Parathyroid adenoma (tissue), 2 donors: ENCODE results near the gene ARID4B.

Experiments
- H2AFZ ChIP-seq: fragments of 300-600 bp; sonication (generic); one replicate; pipeline ENCODE4 v1.7.0; 2017; ENCODE audit warnings: antibody characterized with exemption, mild to moderate bottlenecking
- H3K27ac ChIP-seq: fragments of 300-600 bp; sonication (generic); one replicate; pipeline ENCODE4 v1.7.0; 2017
- H3K27me3 ChIP-seq: fragments of 300-600 bp; sonication (generic); one replicate; pipeline ENCODE4 v1.7.0; 2017; ENCODE audit warnings: low read length; ENCODE audit not compliant: control insufficient read depth, insufficient read depth
- H3K36me3 ChIP-seq: fragments of 300-600 bp; sonication (generic); one replicate; pipeline ENCODE4 v1.7.0; 2017; ENCODE audit warnings: low read length; ENCODE audit not compliant: control insufficient read depth, insufficient read depth
- H3K4me1 ChIP-seq: fragments of 300-600 bp; sonication (generic); one replicate; pipeline ENCODE4 v1.7.0; 2017; ENCODE audit warnings: control low read depth
- H3K4me2 ChIP-seq: fragments of 300-600 bp; sonication (generic); one replicate; pipeline ENCODE4 v1.7.0; 2017; ENCODE audit warnings: low read length
- H3K4me3 ChIP-seq: fragments of 300-600 bp; sonication (generic); one replicate; pipeline ENCODE4 v1.7.0; 2017; ENCODE audit warnings: low read depth, low read length
- H3K79me2 ChIP-seq: fragments of 300-600 bp; sonication (generic); one replicate; pipeline ENCODE4 v1.7.0; 2017; ENCODE audit warnings: control low read depth
- H3K9ac ChIP-seq: fragments of 300-600 bp; sonication (generic); one replicate; pipeline ENCODE4 v1.7.0; 2017; ENCODE audit warnings: mild to moderate bottlenecking
- H3K9me3 ChIP-seq: fragments of 300-600 bp; sonication (generic); one replicate; pipeline ENCODE4 v1.7.0; 2017; ENCODE audit warnings: low read length; ENCODE audit not compliant: control insufficient read depth
- TF ChIP-seq, protein P1 (sequence below): fragments of 300-600 bp; sonication (generic); IDR thresholded peaks from one replicate; pipeline ENCODE4 v1.7.0; 2017; ENCODE audit warnings: antibody characterized with exemption, mild to moderate bottlenecking
- donor health status: primary hyperparathyroidism.

ARID4B gene

DNA sequence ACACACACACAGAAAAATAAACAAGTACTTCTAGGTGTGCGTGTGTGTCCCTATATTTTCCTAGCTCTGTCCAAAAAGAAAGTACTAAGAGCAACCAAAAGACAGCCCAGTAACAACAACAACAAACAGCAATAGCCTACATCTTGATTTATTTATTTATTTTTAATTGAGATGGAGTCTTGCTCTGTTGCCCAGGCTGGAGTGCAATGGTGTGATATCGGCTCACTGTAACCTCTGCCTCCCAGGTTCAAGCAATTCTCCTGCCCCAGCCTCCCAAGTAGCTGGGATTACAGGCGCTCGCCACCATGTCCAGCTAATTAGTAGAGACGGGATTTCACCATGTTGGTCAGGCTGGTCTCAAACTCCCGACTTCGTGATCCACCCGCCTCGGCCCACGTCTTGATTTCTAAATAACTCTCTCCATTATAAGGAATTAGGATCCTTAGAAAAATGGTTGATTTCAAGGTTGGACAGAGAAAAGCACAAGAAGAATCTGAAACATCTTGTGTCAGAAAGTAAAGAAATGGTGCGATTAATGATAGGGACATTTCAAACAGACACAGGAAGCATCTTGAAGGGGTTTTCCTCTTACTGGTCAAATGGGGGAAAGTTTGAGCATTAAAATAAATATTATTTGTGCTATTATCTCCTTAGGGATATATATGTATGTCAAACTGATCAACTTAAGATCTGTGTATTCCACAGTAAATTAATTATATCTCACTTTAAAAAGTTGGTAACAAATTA lies 59.4 kb downstream of the ARID4B start:
- Histone ChIP-seq H3K4me2 (no peak overlapping the region), H3K79me2 (peaks cover 38% of the 10 kb centered on the region), H3K4me1 (no peaks in the 10 kb centered on the region), H3K27ac (no peak overlapping the region), H3K27me3 (no peaks in the 10 kb centered on the region), H2AFZ (no peak overlapping the region), H3K36me3 (no peaks in the 10 kb centered on the region), H3K9me3 (no peaks in the 10 kb centered on the region), H3K4me3 (no peak overlapping the region), H3K9ac (no peak overlapping the region)
- TF ChIP-seq, protein P1, sequence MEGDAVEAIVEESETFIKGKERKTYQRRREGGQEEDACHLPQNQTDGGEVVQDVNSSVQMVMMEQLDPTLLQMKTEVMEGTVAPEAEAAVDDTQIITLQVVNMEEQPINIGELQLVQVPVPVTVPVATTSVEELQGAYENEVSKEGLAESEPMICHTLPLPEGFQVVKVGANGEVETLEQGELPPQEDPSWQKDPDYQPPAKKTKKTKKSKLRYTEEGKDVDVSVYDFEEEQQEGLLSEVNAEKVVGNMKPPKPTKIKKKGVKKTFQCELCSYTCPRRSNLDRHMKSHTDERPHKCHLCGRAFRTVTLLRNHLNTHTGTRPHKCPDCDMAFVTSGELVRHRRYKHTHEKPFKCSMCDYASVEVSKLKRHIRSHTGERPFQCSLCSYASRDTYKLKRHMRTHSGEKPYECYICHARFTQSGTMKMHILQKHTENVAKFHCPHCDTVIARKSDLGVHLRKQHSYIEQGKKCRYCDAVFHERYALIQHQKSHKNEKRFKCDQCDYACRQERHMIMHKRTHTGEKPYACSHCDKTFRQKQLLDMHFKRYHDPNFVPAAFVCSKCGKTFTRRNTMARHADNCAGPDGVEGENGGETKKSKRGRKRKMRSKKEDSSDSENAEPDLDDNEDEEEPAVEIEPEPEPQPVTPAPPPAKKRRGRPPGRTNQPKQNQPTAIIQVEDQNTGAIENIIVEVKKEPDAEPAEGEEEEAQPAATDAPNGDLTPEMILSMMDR = no peak

DNA sequence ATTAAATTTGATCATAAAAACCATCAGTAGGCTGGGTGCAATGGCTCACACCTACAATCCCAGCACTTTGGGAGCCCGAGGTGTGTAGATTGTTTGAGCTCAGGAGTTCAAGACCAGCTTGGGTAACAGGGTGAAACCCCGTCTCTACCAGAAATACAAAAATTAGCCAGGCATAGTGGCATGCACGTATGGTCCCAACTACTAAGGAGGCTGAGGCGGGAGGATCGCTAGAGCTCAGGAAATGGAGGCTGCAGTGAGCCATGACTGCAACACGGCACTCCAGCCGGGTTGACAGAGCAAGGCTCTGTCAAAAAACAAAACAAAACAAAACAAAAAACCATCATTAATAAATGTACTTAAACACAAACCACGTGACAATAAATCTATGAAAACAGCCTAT lies 61.0 kb downstream of the ARID4B start:
- H3K27ac ChIP-seq = no peak overlapping the region
- no peaks in the 10 kb centered on the region for H3K27me3 ChIP-seq
- no peaks in the 10 kb centered on the region for H3K4me1 ChIP-seq
- H3K79me2 ChIP-seq = peaks cover 36% of the 10 kb centered on the region
- no peaks in the 10 kb centered on the region for H3K9me3 ChIP-seq
- H3K4me3 ChIP-seq = no peak overlapping the region
- no peak overlapping the region for H3K9ac ChIP-seq
- no peaks in the 10 kb centered on the region for H3K36me3 ChIP-seq
- TF ChIP-seq, protein P1 = no peak
- H3K4me2 ChIP-seq = no peak overlapping the region
- H2AFZ ChIP-seq = no peak overlapping the region

DNA sequence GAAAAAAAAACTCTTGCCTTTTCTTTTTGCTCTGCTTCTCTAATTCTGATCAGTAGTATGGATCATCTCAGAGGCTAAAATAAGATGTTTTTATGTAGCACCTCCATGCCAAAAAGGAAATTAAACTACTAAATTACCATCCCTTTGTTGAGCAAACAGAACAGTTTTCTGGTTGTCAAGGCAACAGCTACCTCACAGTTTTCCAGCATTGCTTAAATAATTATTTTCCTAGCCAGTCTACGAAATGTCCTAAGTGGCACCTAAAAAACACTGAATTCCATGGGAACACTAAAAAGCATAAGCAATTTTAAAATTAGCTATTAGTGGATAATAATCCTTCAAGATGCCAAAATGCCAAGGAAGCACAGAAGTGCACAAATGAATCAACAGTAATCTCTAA lies 61.7 kb downstream of the ARID4B start:
- H3K9me3 ChIP-seq = no peaks in the 10 kb centered on the region
- no peaks in the 10 kb centered on the region for H3K27me3 ChIP-seq
- H3K36me3 ChIP-seq = no peaks in the 10 kb centered on the region
- no peak overlapping the region for H3K9ac ChIP-seq
- H3K79me2 ChIP-seq = peaks cover 36% of the 10 kb centered on the region
- no peak overlapping the region for H3K27ac ChIP-seq
- H3K4me1 ChIP-seq = no peaks in the 10 kb centered on the region
- no peak overlapping the region for H2AFZ ChIP-seq
- H3K4me3 ChIP-seq = no peak overlapping the region
- no peak overlapping the region for H3K4me2 ChIP-seq
- TF ChIP-seq, protein P1 = no peak

DNA sequence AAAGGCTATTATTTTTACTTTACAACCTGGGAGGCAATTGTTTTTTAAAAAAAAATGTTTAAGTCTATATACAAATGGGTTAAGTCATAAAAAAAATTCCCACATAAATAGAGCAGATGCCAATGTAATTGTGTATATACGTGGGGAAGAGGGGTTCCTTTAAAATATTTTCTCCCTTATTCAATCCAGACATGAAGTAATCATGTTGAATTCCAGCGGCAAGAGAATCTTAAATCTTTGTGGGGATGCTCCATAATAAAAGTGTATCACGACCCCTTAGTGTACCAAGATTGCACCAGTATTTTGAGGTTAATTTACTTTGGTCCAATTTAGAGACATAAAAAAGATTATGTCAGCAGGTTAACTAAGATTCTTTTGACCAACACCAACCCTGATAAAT lies 62.1 kb downstream of the ARID4B start:
- H3K4me3 ChIP-seq = no peak overlapping the region
- H3K4me1 ChIP-seq = no peaks in the 10 kb centered on the region
- H3K4me2 ChIP-seq = no peak overlapping the region
- H3K9me3 ChIP-seq = no peaks in the 10 kb centered on the region
- H3K36me3 ChIP-seq = no peaks in the 10 kb centered on the region
- no peak overlapping the region for H3K9ac ChIP-seq
- H3K27ac ChIP-seq = no peak overlapping the region
- H2AFZ ChIP-seq = no peak overlapping the region
- H3K27me3 ChIP-seq = no peaks in the 10 kb centered on the region
- TF ChIP-seq, protein P1 = no peak
- H3K79me2 ChIP-seq = peaks cover 32% of the 10 kb centered on the region

DNA sequence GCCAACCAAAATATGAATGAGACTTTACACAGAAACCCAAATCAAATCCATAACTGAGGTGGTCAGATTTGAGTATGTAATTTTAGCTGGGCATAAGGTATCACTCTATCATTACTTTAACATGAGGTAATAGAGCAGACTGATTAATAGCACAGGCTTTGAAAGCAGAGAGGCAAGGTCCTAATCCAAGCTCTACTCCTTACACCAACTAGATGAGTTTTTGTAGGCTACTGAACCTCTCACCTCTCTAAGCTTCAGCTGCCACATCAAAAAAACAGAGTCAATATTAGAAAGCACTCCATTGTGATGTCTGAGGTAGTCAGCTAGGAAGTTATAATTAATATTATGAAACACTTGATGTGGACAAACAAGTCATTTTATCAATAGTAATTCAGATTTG lies 63.7 kb downstream of the ARID4B start:
- TF ChIP-seq, protein P1 = no peak

More for the DNA sequence above, 63.7 kb downstream of the ARID4B start:
- no peaks in the 10 kb centered on the region for H3K27me3 ChIP-seq
- peaks cover 32% of the 10 kb centered on the region for H3K79me2 ChIP-seq
- no peak overlapping the region for H3K4me3 ChIP-seq
- H3K4me2 ChIP-seq = no peak overlapping the region
- H3K36me3 ChIP-seq = no peaks in the 10 kb centered on the region
- H2AFZ ChIP-seq = no peak overlapping the region
- no peak overlapping the region for H3K27ac ChIP-seq
- H3K9me3 ChIP-seq = no peaks in the 10 kb centered on the region
- no peaks in the 10 kb centered on the region for H3K4me1 ChIP-seq
- no peak overlapping the region for H3K9ac ChIP-seq
